ENCODE results near the gene SPART. TPM values are rescaled to one million over a fixed set of nuclear protein-coding genes. Genes with fewer than 3 reads are reported as not detected.

SPART gene
- total RNA-seq (10 to 100 TPM; 59.1 to 73.7 TPM), polyA plus RNA-seq (ENCODE audit: insufficient read length in 6 of 6) (100 to 1,000 TPM in 2 of 6 donors, 10 to 100 TPM in 4; 91.0 to 111 (median 93.2) TPM)
- long read RNA-seq, donor 1, full-length matches to known transcripts, result 15 of 38 reads
- long read RNA-seq, donor 1, partial matches to known transcripts, result 23 of 38 reads
- long read RNA-seq, donor 1, other reads (novel, unspliced or antisense), result 0 of 38 reads
- long read RNA-seq, donor 2, full-length matches to known transcripts, result 25 of 48 reads
- long read RNA-seq, donor 2, partial matches to known transcripts, result 23 of 48 reads
- long read RNA-seq, donor 2, other reads (novel, unspliced or antisense), result 0 of 48 reads
- long read RNA-seq, donor 3, full-length matches to known transcripts, result 15 of 24 reads
- long read RNA-seq, donor 3, partial matches to known transcripts, result 9 of 24 reads
- long read RNA-seq, donor 3, other reads (novel, unspliced or antisense), result 0 of 24 reads
- long read RNA-seq, donor 4, full-length matches to known transcripts, result 7 of 21 reads
- long read RNA-seq, donor 4, partial matches to known transcripts, result 12 of 21 reads
- long read RNA-seq, donor 4, other reads (novel, unspliced or antisense), result 2 of 21 reads
- long read RNA-seq, donor 5, full-length matches to known transcripts, result 8 of 20 reads
- long read RNA-seq, donor 5, partial matches to known transcripts, result 12 of 20 reads
- long read RNA-seq, donor 5, other reads (novel, unspliced or antisense), result 0 of 20 reads
- long read RNA-seq, donor 6, full-length matches to known transcripts, result 17 of 24 reads
- long read RNA-seq, donor 6, partial matches to known transcripts, result 7 of 24 reads
- long read RNA-seq, donor 6, other reads (novel, unspliced or antisense), result 0 of 24 reads
- long read RNA-seq, donor 7, full-length matches to known transcripts, result 11 of 19 reads
- long read RNA-seq, donor 7, partial matches to known transcripts, result 8 of 19 reads
- long read RNA-seq, donor 7, other reads (novel, unspliced or antisense), result 0 of 19 reads
- long read RNA-seq, donor 8, full-length matches to known transcripts, result 17 of 26 reads
- long read RNA-seq, donor 8, partial matches to known transcripts, result 9 of 26 reads
- long read RNA-seq, donor 8, other reads (novel, unspliced or antisense), result 0 of 26 reads
- long read RNA-seq, donor 9, result 0 reads
- long read RNA-seq, donor 10, partial matches to known transcripts, result 7 of 11 reads
- long read RNA-seq, donor 10, other reads (novel, unspliced or antisense), result 1 of 11 reads
- long read RNA-seq, donor 11, full-length matches to known transcripts, result 10 of 17 reads
- long read RNA-seq, donor 11, partial matches to known transcripts, result 7 of 17 reads
- long read RNA-seq, donor 11, other reads (novel, unspliced or antisense), result 0 of 17 reads
- long read RNA-seq, donor 12, full-length matches to known transcripts, result 7 of 22 reads
- long read RNA-seq, donor 12, partial matches to known transcripts, result 15 of 22 reads
- long read RNA-seq, donor 12, other reads (novel, unspliced or antisense), result 0 of 22 reads

- Histone ChIP-seq H3K4me1 (peaks cover 5 to 46% of the 10 kb centered on the region in 2 donors), H3K9me3 (no peaks in the 10 kb centered on the region), H3K27me3 (peaks cover 0 to 6% of the 10 kb centered on the region in 2 donors), H3K36me3 (no peaks in the 10 kb centered on the region), H3K4me3 (peak within 1 kb of the TSS; percentile 67 to 76), H3K27ac (peak within 1 kb of the TSS; percentile 98 to 99)
- intact Hi-C loops (cut with DNase I), result no loop called here
- DNase-seq (peak; percentile 91 to 97 (median 94)), ATAC-seq (peak; percentile 95)
- TF ChIP-seq, protein P1, sequence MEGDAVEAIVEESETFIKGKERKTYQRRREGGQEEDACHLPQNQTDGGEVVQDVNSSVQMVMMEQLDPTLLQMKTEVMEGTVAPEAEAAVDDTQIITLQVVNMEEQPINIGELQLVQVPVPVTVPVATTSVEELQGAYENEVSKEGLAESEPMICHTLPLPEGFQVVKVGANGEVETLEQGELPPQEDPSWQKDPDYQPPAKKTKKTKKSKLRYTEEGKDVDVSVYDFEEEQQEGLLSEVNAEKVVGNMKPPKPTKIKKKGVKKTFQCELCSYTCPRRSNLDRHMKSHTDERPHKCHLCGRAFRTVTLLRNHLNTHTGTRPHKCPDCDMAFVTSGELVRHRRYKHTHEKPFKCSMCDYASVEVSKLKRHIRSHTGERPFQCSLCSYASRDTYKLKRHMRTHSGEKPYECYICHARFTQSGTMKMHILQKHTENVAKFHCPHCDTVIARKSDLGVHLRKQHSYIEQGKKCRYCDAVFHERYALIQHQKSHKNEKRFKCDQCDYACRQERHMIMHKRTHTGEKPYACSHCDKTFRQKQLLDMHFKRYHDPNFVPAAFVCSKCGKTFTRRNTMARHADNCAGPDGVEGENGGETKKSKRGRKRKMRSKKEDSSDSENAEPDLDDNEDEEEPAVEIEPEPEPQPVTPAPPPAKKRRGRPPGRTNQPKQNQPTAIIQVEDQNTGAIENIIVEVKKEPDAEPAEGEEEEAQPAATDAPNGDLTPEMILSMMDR (IDR thresholded peaks at IDR 0.05), result peak; percentile 96
These were observed at the start of gene SPART for GRCh38 chr13:36346222-36347083. Gene SPART (minus strand): TSS chr13:36346394. CDS start chr13:36335830, 10,564 bp downstream.

DNA sequence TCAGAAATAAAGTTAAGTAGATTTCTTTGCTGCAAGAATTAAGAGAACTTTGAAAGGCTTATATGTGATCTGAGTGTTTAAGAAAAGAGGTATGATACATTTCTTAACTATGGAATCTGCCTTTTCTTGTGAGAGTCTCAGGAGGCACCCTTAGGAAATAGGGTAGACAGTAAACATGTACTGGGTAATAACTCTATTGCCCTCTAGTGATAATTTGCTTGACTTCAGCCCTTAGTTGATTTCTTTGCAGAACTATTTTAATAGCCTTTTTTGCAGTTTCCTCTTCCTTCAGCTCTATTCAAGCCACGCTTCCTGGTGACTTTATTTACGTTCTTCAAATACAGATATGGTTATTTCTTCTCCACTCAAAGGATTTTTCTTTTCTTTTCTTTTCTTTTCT, 49.1 kb upstream of the SPART start:
- H3K4me3 ChIP-seq, result no peak overlapping the region
- H3K4me1 ChIP-seq, result no peaks in the 10 kb centered on the region
- H3K27me3 ChIP-seq, result no peaks in the 10 kb centered on the region
- TF ChIP-seq, protein P1 (IDR thresholded peaks at IDR 0.05), result peak; percentile 21 to 28
- intact Hi-C loops (cut with DNase I), result no loop called here
- no peak overlapping the region for H3K27ac ChIP-seq
- DNase-seq, result peak in 2 of 4 donors; percentile 6 to 37
- H3K9me3 ChIP-seq, result peaks cover 0 to 2% of the 10 kb centered on the region in 2 donors
- no peaks in the 10 kb centered on the region for H3K36me3 ChIP-seq
- ATAC-seq, result peak; percentile 70

DNA sequence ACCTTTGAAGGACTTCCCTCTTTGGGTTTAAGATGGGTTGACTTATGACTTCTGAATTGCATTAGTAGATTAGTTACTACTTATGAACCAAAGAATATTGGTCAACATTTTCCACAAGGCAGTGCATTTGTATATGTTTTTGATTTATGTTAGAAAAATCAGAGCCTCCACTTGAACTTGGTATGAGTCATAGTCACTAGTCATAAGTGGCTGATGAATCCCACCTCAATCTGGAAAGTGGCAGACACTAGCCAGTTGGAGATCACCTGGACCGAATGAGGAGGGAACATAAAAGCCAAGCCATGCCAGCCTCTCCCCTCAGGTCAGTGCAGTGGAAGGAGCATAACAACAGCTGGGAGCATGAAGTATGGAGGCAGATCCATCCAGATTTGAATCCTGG, 39.3 kb upstream of the SPART start:
- intact Hi-C loops (cut with DNase I), result no loop called here
- Histone ChIP-seq H3K4me3 (no peak overlapping the region), H3K36me3 (no peaks in the 10 kb centered on the region), H3K27me3 (no peaks in the 10 kb centered on the region), H3K27ac (no peak overlapping the region), H3K9me3 (no peaks in the 10 kb centered on the region), H3K4me1 (no peaks in the 10 kb centered on the region)
- TF ChIP-seq, protein P1 (IDR thresholded peaks at IDR 0.05), result no peak
- DNase-seq, result no peak
- ATAC-seq, result no peak

- Histone ChIP-seq H3K27ac (no peak overlapping the region), H3K27me3 (no peaks in the 10 kb centered on the region), H3K9me3 (no peaks in the 10 kb centered on the region), H3K4me3 (no peak overlapping the region), H3K4me1 (no peaks in the 10 kb centered on the region), H3K36me3 (no peaks in the 10 kb centered on the region)
- ATAC-seq, result no peak
- intact Hi-C loops (cut with DNase I), result no loop called here
- no peak for DNase-seq
- TF ChIP-seq, protein P1 (IDR thresholded peaks at IDR 0.05), result no peak
These were observed 35.8 kb upstream of the SPART start for GRCh38 chr13:36382030-36382429.
